Left kidney (tissue), 2 donors: ENCODE measurements around the gene DNAH14. TPM values are rescaled to one million over a fixed set of nuclear protein-coding genes. Genes with fewer than 3 reads are reported as not detected.
"Not testable (repeated sequence)": the region's sequence is repeated elsewhere in the genome, so short reads cannot be mapped to it uniquely, and the experiment has no call there.

ENCODE experiments used
- DNase-seq: peaks from one replicate; pipeline ENCODE4 v3.0.0-alpha.2; 2013
- polyA plus RNA-seq: library from polyadenylated mRNA; unstranded; fragments of 120-200 nt; gene quantifications from one replicate; pipeline ENCODE4 v1.2.1, GENCODE V29; 2013; ENCODE audit not compliant: insufficient read length

The DNAH14 gene
- polyA plus RNA-seq, 1 donor = 22.4 TPM

GRCh38 chr1:225348400-225348799, 418.9 kb downstream of the DNAH14 start:
- DNase-seq = no peak

- no peak for DNase-seq
Observed at GRCh38 chr1:225349826-225350225, 420.4 kb downstream of the DNAH14 start.

- no peak for DNase-seq
Observed at GRCh38 chr1:225350872-225351271, 421.4 kb downstream of the DNAH14 start.

GRCh38 chr1:225354906-225355305, 425.4 kb downstream of the DNAH14 start:
- no peak for DNase-seq

GRCh38 chr1:225355863-225356262, 426.4 kb downstream of the DNAH14 start:
- DNase-seq = no peak

- DNase-seq = no peak
Observed at GRCh38 chr1:225360119-225360518, 430.6 kb downstream of the DNAH14 start.

- DNase-seq = no peak
Observed at GRCh38 chr1:225361176-225361575, 431.7 kb downstream of the DNAH14 start.

GRCh38 chr1:225362805-225363204, 433.3 kb downstream of the DNAH14 start:
- no peak for DNase-seq

GRCh38 chr1:225364439-225364838, 435.0 kb downstream of the DNAH14 start:
- no peak for DNase-seq

GRCh38 chr1:225366018-225366417, 436.5 kb downstream of the DNAH14 start:
- no peak for DNase-seq

- DNase-seq = no peak
Observed at GRCh38 chr1:225366552-225366951, 437.1 kb downstream of the DNAH14 start.

- no peak for DNase-seq
Observed at GRCh38 chr1:225368036-225368552, 438.6 kb downstream of the DNAH14 start.

GRCh38 chr1:225371366-225372010, 442.0 kb downstream of the DNAH14 start:
- no peak for DNase-seq

- DNase-seq = no peak
Observed at GRCh38 chr1:225373155-225373554, 443.7 kb downstream of the DNAH14 start.

GRCh38 chr1:225374996-225375395, 445.5 kb downstream of the DNAH14 start:
- DNase-seq = no peak

GRCh38 chr1:225378880-225379279, 449.4 kb downstream of the DNAH14 start:
- DNase-seq = peak; percentile 6

GRCh38 chr1:225380691-225381090, 451.2 kb downstream of the DNAH14 start:
- DNase-seq = no peak

- DNase-seq = not testable (repeated sequence)
Observed at GRCh38 chr1:225386860-225387259, 457.4 kb downstream of the DNAH14 start.

- no peak for DNase-seq
Observed at GRCh38 chr1:225388372-225388771, 458.9 kb downstream of the DNAH14 start.

- DNase-seq = no peak
Observed at GRCh38 chr1:225389843-225390242, 460.4 kb downstream of the DNAH14 start.

GRCh38 chr1:225396357-225396756, 466.9 kb downstream of the DNAH14 start:
- DNase-seq = no peak

GRCh38 chr1:225400968-225401367, 471.5 kb downstream of the DNAH14 start:
- no peak for DNase-seq

GRCh38 chr1:225406976-225407725, 477.7 kb downstream of the DNAH14 start:
- DNase-seq = no peak

GRCh38 chr1:225407755-225408154, 478.3 kb downstream of the DNAH14 start:
- no peak for DNase-seq
